NCI-H1694 treated with DMSO at 0.1 percent for 48 hours (cell line): Measurements from ENCODE around the gene TMEM63C.
"Not testable (repeated sequence)": the region's sequence is repeated elsewhere in the genome, so short reads cannot be mapped to it uniquely, and the experiment has no call there.

ENCODE experiments used
- DNase-seq: peaks from one replicate; lab custom pipeline; 2025; lab: John Stamatoyannopoulos, UW

The TMEM63C gene

DNA sequence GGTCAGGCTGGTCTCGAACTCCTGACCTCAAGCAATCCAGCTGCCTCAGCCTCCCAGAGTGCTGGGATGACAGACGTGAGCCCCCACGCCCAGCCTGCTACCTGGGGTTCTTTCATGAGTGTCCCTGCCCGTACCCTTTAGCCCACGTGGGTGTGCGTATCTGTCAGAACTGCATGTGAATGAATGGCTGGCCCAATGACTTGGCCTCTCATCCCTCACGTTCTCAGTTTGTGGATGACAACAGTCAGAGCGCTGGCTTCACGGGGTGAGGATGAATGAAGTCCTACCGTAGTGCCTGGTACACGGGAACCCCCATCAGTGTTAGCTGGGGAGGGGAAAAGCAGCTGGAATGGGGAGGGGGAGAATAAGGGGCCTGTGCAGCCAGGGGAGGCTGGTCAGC, 23.9 kb upstream of the TMEM63C start:
- DNase-seq, result no peak

- peak; percentile 94 for DNase-seq
Observed at GRCh38 chr14:77158175-77158881, 23.3 kb upstream of the TMEM63C start.

DNA sequence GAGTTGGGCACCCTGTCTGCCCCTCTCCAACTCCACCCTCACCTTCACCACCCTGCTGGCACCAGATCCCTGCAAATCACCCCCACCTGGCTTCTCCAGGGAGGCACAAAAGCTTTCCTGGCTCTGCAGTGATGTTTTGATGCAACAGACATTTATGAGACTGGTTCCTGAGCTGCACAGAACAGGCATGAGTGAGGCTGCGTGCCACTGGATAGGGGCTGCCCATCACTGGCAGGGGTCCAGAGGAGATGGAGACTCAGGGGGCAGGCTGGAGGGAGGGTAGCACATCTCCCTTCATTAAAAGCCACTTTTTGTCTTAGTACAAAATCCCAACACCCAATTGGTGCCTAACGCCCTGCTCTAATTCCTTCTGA, 22.7 kb upstream of the TMEM63C start:
- DNase-seq, result peak; percentile 68

DNA sequence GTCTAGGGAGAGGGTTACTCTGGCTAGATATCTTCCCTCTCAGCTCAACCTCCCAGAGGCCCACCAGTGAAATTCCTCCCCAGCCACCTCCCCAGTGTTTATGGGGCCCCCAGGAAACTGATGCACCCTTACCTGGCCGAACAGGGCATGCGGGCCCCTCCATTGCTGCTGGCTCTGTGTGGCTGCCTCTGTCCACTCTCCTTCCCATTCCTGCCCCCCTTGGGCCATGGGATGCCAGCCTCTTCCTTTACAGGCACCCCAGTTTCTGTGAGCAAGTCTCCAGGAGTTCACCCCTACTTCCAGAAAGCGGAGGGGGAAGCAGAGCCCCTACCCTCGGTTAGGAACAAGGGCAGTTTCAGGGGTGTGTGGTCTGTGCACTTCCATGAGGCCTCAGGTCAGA, 20.6 kb upstream of the TMEM63C start:
- no peak for DNase-seq

DNA sequence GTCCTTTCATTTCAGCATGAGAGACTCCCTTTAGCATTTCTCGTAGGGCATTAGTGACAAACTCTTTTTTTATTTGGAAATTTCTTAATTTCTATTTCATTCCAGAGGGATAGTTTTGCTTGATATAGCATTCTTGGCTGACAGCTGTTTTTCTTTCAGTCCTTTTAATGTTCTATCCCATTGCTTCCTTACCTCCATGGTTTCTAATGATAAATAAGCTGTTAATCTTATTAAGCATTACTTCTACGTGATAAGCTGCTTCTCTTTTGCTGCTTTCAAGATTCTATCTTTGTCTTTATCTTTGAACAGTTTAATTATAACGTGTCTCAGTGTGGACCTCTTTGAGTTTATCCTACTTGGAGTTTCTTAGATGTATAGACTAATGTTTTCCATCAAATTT, 11.6 kb upstream of the TMEM63C start:
- no peak for DNase-seq

GRCh38 chr14:77172916-77173315, 8.7 kb upstream of the TMEM63C start:
- DNase-seq, result no peak

GRCh38 chr14:77173911-77174617, 7.5 kb upstream of the TMEM63C start:
- not testable (repeated sequence) for DNase-seq

DNA sequence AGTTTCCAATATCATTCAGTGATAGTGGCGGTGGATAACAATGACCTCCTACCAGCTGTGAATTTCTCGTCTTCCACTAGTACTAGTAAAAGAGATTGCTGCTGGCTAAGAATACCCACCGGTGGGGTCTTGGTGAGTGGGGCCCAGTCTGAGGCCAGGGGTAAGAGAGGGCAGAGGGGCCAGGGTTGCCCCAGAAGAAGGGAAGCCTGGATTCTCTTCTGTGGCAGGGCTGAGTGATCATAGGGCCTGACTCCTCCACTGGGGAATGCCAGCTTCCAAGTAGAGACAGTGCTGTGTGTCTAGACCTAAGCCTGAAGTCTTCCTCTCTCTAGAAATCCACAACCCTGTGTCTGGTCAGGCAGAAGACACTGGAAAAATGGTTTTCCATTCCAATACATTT, 5.8 kb upstream of the TMEM63C start:
- no peak for DNase-seq

DNA sequence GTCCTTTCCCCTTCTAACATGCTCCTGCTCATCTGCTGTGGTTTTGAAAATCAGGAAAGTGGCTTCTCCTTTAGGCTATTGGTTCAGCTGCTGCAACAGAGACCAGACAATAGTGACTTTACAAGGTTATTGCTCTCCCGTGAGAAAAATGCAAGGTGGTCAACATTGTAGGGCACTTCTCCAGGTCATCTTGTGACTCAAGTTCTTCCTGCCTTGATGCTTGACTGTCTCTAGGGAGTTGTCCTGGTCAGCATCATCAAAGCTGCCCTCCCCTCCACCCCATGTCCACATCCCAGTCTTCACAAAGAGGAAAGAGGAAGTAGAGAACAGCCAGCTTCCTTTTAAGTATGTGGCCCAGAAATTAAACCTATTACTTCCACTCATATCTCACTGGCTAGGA, 3.9 kb upstream of the TMEM63C start:
- no peak for DNase-seq

GRCh38 chr14:77178656-77179055, 2.9 kb upstream of the TMEM63C start:
- DNase-seq, result no peak

GRCh38 chr14:77180726-77181602, 634 bp upstream of the TMEM63C start:
- DNase-seq, result no peak

- DNase-seq, result peak; percentile 37
Observed at GRCh38 chr14:77183896-77184295, 2.3 kb downstream of the TMEM63C start.

- no peak for DNase-seq
Observed at GRCh38 chr14:77184396-77185092, 2.9 kb downstream of the TMEM63C start.

GRCh38 chr14:77185093-77185465, 3.5 kb downstream of the TMEM63C start:
- no peak for DNase-seq

DNA sequence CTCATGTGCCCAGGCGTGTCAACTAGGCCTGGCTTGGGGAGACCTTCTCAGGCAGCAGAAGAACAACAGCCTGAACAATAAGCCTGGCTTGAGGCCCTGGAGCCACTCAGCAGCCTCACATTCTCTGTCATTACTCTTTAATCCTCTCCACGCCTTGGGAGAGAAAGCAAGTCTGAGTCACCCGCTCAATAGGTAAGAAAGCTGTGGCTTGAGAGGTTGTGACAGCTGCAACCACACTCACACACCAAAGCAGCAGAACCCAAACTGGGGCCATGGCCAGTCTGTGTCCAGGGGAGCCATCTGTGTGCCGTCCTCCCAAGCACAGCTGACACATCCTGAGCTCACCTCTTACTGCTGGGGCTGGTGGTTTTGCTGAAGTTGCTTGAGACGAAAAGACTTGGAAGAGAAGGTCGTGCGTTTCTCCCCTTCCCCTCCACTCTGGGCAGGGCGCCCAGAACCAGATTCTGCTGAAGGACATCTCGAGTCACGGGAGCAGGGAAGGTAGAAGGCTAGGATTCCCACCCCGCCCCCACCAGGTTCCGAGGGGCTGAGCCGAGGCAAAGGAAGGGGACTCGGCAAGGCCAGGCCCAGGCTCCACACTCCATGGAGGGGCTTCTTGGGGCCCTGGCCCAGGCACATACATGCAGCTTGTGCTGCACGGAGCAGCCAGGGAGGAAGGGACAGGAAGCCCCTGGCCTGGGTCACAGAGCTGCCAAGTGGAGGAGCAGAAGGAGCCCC, 5.5 kb downstream of the TMEM63C start:
- no peak for DNase-seq

DNA sequence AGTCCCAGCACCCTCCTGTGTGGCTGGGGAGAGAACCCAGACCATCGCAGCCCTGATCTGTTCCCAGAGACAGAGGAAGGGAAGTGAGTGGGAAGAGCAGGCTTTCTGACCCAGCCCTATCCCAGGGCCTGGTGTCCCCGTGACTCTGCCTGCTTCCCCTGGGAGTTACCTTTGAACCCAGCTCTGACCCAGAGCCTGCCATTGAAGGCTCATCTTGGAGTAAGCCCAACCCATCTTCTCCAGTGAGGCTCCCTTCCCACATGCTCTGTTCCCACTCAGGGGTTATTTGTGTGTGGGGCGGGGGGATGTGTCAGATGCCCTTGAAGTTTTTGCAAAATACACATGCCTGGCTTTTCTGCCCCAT, 6.0 kb downstream of the TMEM63C start:
- no peak for DNase-seq

GRCh38 chr14:77189479-77189878, 7.9 kb downstream of the TMEM63C start:
- no peak for DNase-seq

DNA sequence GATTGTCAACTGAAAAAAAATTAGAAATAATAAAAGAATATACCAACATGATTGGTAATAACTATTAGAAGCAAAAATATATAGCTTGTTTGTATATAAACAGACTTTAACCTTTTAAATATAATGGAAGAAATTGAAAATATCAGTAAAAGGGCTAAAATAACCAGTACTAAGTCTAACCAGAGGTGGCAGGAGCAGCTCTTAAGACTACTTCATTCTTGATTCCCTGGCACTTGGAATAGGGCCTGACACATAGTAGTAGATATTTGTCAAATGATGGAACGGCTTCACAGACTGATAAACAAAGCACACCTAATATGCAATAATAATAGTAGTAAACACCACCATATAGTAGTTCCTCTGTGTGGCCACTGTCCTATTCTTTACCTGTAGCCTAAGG, 9.4 kb downstream of the TMEM63C start:
- DNase-seq, result no peak

DNA sequence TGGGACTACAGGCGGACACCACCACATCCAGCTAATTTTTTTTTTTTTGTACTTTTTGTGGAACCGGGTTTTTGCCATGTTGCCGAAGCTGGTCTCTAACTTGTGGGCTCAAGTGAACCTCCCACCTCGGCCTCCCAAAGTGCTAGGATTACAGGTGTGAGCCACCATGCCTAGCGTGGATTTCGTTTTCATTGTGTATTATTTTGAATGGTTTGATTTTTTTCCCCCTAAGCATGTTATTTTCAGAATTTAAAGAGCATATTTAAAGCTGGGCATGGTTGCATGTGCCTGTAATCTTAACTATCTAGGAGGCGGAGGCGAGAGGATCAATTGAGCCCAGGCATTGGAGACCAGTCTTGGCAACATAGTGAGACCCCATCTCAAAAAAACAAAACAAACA, 13.1 kb downstream of the TMEM63C start:
- no peak for DNase-seq

DNA sequence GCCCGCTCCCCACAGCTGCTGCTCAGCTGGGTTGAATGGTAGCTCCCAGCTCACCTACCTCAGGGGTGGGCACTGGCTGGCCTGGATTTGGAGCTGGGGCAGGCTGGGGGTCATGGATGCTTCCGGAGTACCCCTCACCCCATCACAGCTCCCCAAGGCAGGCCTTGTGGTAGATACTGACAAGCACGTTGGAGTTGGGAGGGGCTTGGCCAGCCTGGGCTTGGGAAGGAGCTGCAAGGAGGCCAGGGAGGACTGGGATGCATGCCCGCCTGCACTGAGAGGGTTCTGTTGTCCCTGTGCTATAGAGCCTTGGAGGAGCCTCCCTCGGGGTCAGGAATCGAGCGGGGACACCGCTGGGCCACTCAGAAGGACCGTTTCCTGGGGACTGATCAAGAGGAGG, 14.2 kb downstream of the TMEM63C start:
- no peak for DNase-seq

DNA sequence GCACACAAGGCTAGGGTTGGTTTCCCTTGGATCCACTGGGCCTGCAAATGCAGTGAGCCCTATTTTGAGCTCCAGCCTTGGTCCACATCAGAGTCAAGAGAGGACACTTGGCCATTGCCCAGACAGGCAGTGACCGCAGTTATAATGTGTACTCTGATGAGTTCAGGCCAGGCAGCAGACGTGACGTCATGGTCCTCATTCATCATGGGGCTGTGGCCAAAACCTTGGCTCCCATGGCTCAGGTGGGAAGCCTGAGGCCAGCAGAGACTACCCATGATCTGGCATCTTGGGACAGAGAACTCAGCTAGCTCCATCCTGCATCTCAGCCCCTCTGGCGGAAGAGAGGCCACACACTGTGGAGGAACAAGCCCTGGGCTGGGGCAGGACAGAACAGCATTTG, 16.4 kb downstream of the TMEM63C start:
- DNase-seq, result no peak

GRCh38 chr14:77198561-77198960, 17.0 kb downstream of the TMEM63C start:
- no peak for DNase-seq
